ENCODE measurements around the gene PPM1D. TPM values are rescaled to one million over a fixed set of nuclear protein-coding genes. Genes with fewer than 3 reads are reported as not detected.
A peak's percentile ranks its signal among the peaks of the same experiment; 100 is the strongest.
"Not testable (repeated sequence)": the region's sequence is repeated elsewhere in the genome, so short reads cannot be mapped to it uniquely, and the experiment has no call there.

The PPM1D gene
- total RNA-seq, 2 experiments from 2014 or later: 19.3 to 22.4 TPM

GRCh38 chr17:60661489-60661888 is 61.5 kb downstream of the PPM1D start:
- Mint-ChIP-seq H3K9me3 (no peaks in the 10 kb centered on the region), H3K36me3 (ENCODE audit: low read depth) (peaks cover 18% of the 10 kb centered on the region), H3K27me3 (no peaks in the 10 kb centered on the region), H3K4me3 (no peak overlapping the region), H3K4me1 (no peaks in the 10 kb centered on the region), H3K27ac (no peak overlapping the region)
- POLR2A ChIA-PET: no interaction called here
- CTCF ChIA-PET: no interaction called here
- DNase-seq: no peak

DNA sequence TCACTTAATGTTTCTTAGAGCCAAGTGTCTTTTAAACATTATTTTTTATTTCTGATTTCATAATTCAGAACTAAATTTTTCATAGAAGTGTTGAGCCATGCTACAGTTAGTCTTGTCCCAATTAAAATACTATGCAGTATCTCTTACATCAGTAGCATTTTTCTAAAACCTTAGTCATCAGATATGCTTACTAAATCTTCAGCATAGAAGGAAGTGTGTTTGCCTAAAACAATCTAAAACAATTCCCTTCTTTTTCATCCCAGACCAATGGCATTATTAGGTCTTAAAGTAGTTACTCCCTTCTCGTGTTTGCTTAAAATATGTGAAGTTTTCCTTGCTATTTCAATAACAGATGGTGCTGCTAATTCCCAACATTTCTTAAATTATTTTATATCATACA is 64.0 kb downstream of the PPM1D start:
- H3K4me3 Mint-ChIP-seq: no peak overlapping the region
- POLR2A ChIA-PET: no interaction called here
- peaks cover 3% of the 10 kb centered on the region for H3K4me1 Mint-ChIP-seq
- no peaks in the 10 kb centered on the region for H3K9me3 Mint-ChIP-seq
- H3K36me3 Mint-ChIP-seq (ENCODE audit: low read depth): peaks cover 11% of the 10 kb centered on the region
- H3K27ac Mint-ChIP-seq: no peak overlapping the region
- H3K27me3 Mint-ChIP-seq: no peaks in the 10 kb centered on the region
- no peak for DNase-seq
- CTCF ChIA-PET: no interaction called here

GRCh38 chr17:60665602-60666001 is 65.6 kb downstream of the PPM1D start:
- no peaks in the 10 kb centered on the region for H3K9me3 Mint-ChIP-seq
- DNase-seq: no peak
- peaks cover 11% of the 10 kb centered on the region for H3K36me3 Mint-ChIP-seq (ENCODE audit: low read depth)
- no peak overlapping the region for H3K27ac Mint-ChIP-seq
- CTCF ChIA-PET: no interaction called here
- no peak overlapping the region for H3K4me3 Mint-ChIP-seq
- peaks cover 3% of the 10 kb centered on the region for H3K4me1 Mint-ChIP-seq
- H3K27me3 Mint-ChIP-seq: no peaks in the 10 kb centered on the region
- POLR2A ChIA-PET: no interaction called here

DNA sequence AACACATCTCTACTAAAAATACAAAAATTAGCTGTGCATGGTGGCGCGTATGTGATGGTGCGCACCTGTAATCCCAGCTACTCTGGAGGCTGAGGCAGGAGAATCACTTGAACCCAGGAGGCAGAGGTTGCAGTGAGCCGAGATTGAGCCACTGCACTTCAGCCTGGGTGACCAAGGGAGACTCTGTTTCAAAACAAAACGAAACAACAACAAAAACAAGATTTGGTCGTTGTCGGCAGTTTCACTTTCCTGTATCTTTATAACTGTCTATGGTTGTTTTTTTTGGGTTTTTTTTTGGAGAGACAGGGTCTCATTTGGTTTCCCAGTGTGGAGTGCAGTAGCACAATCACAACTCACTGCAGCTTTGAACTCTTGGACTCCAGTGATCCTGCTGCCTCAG is 68.7 kb downstream of the PPM1D start:
- not testable (repeated sequence) for H3K4me3 Mint-ChIP-seq; H3K9me3 Mint-ChIP-seq; H3K4me1 Mint-ChIP-seq; DNase-seq; H3K27me3 Mint-ChIP-seq; H3K27ac Mint-ChIP-seq; H3K36me3 Mint-ChIP-seq (ENCODE audit: low read depth)
- POLR2A ChIA-PET: interaction anchor here (0.6 kb wide), 1 partner anchor 106 kb away, joined by 3 read pairs; no protein-coding TSS in a partner anchor
- CTCF ChIA-PET: interaction anchor here (0.6 to 1.4 kb wide), 2 partner anchors 8 to 756 kb away, joined by 4 to 8 read pairs; partner anchors contain the start of gene BCAS3

DNA sequence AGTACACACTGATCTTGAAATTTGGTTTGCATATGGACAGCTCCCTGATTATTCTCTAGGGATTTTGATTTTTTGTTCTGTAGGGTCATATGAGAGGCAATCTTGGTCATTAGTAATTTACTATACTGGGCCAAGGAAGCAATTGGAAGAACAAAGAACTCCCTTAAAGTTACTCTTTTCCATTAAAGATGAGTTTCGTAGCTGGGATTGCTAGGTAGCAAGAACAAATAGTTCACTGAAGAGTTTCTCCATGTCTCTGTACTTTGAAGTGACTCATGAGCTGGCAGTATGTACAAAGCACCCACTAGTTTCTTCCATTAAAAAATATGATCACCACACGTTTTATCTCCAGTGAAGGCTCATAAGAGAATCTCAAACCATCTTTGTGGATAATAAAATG is 71.5 kb downstream of the PPM1D start:
- H3K27me3 Mint-ChIP-seq: no peaks in the 10 kb centered on the region
- H3K4me3 Mint-ChIP-seq: no peak overlapping the region
- ChIA-PET POLR2A (no interaction called here), CTCF (no interaction called here)
- H3K36me3 Mint-ChIP-seq (ENCODE audit: low read depth): no peaks in the 10 kb centered on the region
- no peak for DNase-seq
- H3K4me1 Mint-ChIP-seq: peaks cover 5% of the 10 kb centered on the region
- H3K27ac Mint-ChIP-seq: no peak overlapping the region
- H3K9me3 Mint-ChIP-seq: peaks cover 2% of the 10 kb centered on the region

DNA sequence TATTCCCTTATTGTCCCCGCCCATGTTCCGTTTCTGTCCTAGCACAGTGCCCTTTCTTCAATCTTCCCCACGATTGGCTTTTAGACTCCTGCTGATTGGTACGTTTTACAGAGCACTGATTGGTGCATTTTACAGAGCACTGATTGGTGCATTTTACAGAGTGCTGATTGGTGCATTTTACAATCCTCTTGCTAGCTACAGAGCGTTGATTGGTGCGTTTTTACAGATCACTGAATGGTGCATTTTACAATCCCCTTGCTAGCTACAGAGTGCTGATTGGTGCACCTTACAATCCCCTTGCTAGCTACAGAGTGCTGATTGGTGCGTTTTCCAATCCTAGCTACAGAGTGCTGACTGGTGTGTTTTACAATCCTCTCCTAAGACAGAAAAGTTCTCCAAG is 74.6 kb downstream of the PPM1D start:
- CTCF ChIA-PET: interaction anchor here (0.7 to 0.9 kb wide), 2 partner anchors 9 to 21 kb away, joined by 3 read pairs; no protein-coding TSS in a partner anchor
- H3K4me3 Mint-ChIP-seq; POLR2A ChIA-PET; H3K36me3 Mint-ChIP-seq (ENCODE audit: low read depth); H3K9me3 Mint-ChIP-seq; DNase-seq; H3K27me3 Mint-ChIP-seq; H3K27ac Mint-ChIP-seq: not testable (repeated sequence)
- H3K4me1 Mint-ChIP-seq: peaks cover 24% of the 10 kb centered on the region

- Mint-ChIP-seq H3K36me3 (ENCODE audit: low read depth) (no peaks in the 10 kb centered on the region), H3K27me3 (no peaks in the 10 kb centered on the region), H3K4me3 (peak overlapping the region; percentile 25), H3K9me3 (peaks cover 2% of the 10 kb centered on the region), H3K27ac (no peak overlapping the region), H3K4me1 (peaks cover 24% of the 10 kb centered on the region)
- no peak for DNase-seq
- ChIA-PET CTCF (interaction anchor here (0.6 kb wide), 2 partner anchors 99 to 1329 kb away, joined by 3 to 4 read pairs; no protein-coding TSS in a partner anchor), POLR2A (no interaction called here)
These were observed 76.0 kb downstream of the PPM1D start for GRCh38 chr17:60675997-60676396.

DNA sequence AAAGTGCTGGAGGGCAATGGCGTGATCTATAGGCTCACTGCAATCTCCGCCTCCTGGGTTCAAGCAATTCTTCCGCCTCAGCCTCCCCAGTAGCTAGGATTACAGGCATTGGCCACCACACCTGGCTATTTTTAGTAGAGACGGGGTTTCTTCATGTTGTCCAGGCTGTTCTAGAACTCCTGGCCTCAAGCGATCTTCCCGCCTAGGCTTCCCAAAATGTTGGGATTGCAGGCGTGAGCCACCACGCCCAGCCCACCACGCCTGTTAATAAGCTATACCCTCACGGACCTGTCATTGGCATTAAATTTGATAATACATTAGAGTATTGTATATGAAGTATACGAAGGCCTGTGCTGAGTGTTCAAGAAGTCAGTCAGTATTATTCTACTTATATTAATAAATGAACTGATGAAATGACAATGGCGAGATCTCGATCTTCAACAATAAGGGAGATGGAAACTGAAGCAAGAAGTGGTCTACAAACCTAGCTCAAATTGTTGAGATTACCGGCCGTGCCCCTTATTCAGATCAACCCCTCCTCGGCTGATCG is 76.8 kb downstream of the PPM1D start:
- Mint-ChIP-seq H3K27me3 (no peaks in the 10 kb centered on the region), H3K4me3 (peak overlapping the region; percentile 97), H3K9me3 (peaks cover 2% of the 10 kb centered on the region), H3K4me1 (peaks cover 24% of the 10 kb centered on the region), H3K36me3 (ENCODE audit: low read depth) (no peaks in the 10 kb centered on the region), H3K27ac (peak overlapping the region; percentile 91)
- ChIA-PET POLR2A (interaction anchor here (0.8 kb wide), 1 partner anchor 598 kb away, joined by 3 read pairs; the partner anchor contains the start of gene HEATR6), CTCF (interaction anchor here (1.0 to 1.4 kb wide), 3 partner anchors 9 to 38 kb away, joined by 3 to 5 read pairs (median 4); no protein-coding TSS in a partner anchor)
- no peak for DNase-seq

DNA sequence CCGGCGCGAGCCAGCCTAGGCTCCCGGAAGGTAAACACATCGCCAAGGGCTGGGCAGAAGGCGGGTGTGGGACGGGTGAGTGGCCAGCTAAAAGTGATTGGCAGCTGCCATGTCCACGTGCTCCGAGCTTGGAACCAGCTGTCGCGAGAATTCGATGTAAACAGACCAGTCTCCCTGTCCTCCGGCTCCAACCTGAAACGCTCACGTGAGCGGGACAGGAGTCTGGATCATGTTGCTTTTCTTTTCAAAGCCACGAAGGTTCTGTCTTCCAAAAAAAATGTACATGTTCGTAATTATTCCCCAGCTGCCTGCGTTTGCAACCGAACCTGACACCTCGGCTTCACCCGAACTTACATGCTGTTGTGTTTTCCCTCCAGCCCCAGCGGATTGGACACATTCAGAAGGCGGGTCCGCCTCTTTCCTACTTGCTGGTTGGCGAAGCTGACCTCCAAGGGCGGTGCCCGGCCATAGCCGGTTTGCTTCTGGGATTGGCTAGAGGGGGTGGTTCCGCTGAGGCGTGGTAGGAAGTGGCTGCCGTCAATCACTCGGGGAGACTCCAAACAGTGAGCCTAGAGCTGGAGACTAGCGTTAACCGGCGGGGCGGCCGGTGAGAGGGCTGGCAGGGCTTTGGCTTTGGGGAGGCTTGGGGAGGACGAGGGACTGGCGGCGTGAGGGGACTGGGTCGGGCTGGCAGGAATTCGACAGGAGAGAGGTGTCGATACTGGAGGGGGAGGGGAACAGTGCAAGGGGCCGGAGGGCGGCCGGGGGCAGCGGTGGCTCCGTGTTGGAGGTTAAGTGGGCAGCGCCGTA is 77.5 kb downstream of the PPM1D start, which contains the start of gene BCAS3:
TSS of gene BCAS3 (plus strand) at position 544 of the 810 bp plus-strand sequence.
- Mint-ChIP-seq H3K27me3 (no peaks in the 10 kb centered on the region), H3K4me3 (peak within 1 kb of the TSS; percentile 97), H3K4me1 (peaks cover 24% of the 10 kb centered on the region), H3K27ac (peak within 1 kb of the TSS; percentile 91), H3K9me3 (peaks cover 2% of the 10 kb centered on the region), H3K36me3 (ENCODE audit: low read depth) (no peaks in the 10 kb centered on the region)
- ChIA-PET CTCF (interaction anchor here (0.9 to 1.4 kb wide), 4 partner anchors 9 to 78 kb away, joined by 3 to 5 read pairs (median 4); partner anchors contain the start of gene PPM1D), POLR2A (interaction anchor here (0.8 to 1.0 kb wide), 2 partner anchors 78 to 599 kb away, joined by 3 to 4 read pairs; partner anchors contain the start of genes HEATR6 and PPM1D)
- peak; percentile 99 for DNase-seq

DNA sequence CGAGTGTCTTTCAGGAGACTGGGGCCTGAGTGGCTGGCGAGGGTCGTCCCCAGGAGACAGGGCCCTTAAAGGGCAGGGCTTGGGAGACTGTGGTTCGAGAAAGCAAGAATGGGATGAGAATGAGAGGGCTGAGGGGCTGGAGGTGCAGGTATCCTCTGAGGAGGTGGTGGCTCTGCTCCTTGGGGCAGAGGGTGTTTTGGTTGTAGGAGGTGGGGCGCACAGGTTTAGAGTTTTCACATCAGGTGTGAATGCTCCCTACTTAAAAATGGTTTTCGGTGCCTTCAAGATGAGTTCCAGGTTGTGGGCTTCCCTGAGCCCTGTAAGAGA is 78.1 kb downstream of the PPM1D start:
- peaks cover 24% of the 10 kb centered on the region for H3K4me1 Mint-ChIP-seq
- peaks cover 2% of the 10 kb centered on the region for H3K9me3 Mint-ChIP-seq
- ChIA-PET CTCF (interaction anchor here (0.9 to 1.4 kb wide), 2 partner anchors 10 to 79 kb away, joined by 3 to 5 read pairs; partner anchors contain the start of gene PPM1D), POLR2A (interaction anchor here (1.0 kb wide), 1 partner anchor 78 kb away, joined by 4 read pairs; the partner anchor contains the start of gene PPM1D)
- H3K27ac Mint-ChIP-seq: peak overlapping the region; percentile 91
- H3K27me3 Mint-ChIP-seq: no peaks in the 10 kb centered on the region
- no peaks in the 10 kb centered on the region for H3K36me3 Mint-ChIP-seq (ENCODE audit: low read depth)
- no peak for DNase-seq
- peak overlapping the region; percentile 97 for H3K4me3 Mint-ChIP-seq

DNA sequence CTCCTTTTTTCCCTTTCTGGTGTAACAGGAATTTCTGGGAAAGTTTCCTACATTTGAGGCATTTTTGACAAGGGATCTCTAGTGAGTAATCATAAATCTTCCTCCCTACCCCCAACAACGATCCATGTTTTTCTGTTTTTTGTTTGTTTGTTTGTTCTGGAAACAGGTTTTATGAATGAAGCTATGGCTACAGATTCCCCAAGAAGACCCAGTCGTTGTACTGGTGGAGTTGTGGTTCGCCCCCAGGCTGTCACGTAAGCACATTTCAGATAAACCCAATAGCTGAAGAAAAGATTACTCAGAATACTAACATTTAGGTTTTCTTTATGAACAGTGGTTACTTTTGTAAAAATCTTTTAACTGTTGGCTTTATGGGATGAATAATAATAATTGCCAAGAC is 79.3 kb downstream of the PPM1D start:
- Mint-ChIP-seq H3K27ac (no peak overlapping the region), H3K9me3 (peaks cover 2% of the 10 kb centered on the region), H3K4me3 (peak overlapping the region; percentile 45), H3K36me3 (ENCODE audit: low read depth) (no peaks in the 10 kb centered on the region), H3K27me3 (no peaks in the 10 kb centered on the region), H3K4me1 (peaks cover 24% of the 10 kb centered on the region)
- POLR2A ChIA-PET: no interaction called here
- DNase-seq: no peak
- CTCF ChIA-PET: interaction anchor here (0.7 kb wide), 1 partner anchor 101 kb away, joined by 4 read pairs; no protein-coding TSS in a partner anchor

- Mint-ChIP-seq H3K36me3 (ENCODE audit: low read depth) (no peaks in the 10 kb centered on the region), H3K27me3 (no peaks in the 10 kb centered on the region), H3K4me1 (peaks cover 24% of the 10 kb centered on the region), H3K4me3 (no peak overlapping the region), H3K27ac (no peak overlapping the region), H3K9me3 (no peaks in the 10 kb centered on the region)
- CTCF ChIA-PET: no interaction called here
- DNase-seq: no peak
- POLR2A ChIA-PET: no interaction called here
These were observed 80.8 kb downstream of the PPM1D start for GRCh38 chr17:60680754-60681153.

DNA sequence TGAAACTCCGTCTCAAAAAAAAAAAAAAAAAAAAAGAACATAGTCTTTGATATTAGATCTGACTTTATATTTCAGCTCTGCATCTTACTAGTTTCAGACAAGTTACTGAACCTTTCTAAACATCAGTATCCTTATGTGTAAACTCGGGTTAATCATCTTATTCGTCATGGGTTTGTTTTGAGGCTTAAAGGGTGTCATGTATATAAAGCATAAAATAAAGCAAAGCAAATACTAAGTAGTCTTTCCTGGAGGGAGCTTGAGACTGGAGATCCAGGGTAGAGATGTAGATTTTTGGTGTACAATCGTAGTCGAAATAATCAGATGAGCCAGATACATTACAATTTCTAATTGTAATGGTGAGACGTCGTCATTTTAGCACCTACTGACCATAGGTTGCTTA is 85.4 kb downstream of the PPM1D start:
- no peaks in the 10 kb centered on the region for H3K9me3 Mint-ChIP-seq
- no peak overlapping the region for H3K27ac Mint-ChIP-seq
- no peaks in the 10 kb centered on the region for H3K27me3 Mint-ChIP-seq
- ChIA-PET POLR2A (no interaction called here), CTCF (no interaction called here)
- H3K4me1 Mint-ChIP-seq: no peaks in the 10 kb centered on the region
- DNase-seq: no peak
- peaks cover 3% of the 10 kb centered on the region for H3K36me3 Mint-ChIP-seq (ENCODE audit: low read depth)
- no peak overlapping the region for H3K4me3 Mint-ChIP-seq
